Activated T-cell treated with anti-CD3 and anti-CD28 coated beads for 48 hours (primary cell): ENCODE measurements around the gene CTIF.
A peak's percentile ranks its signal among the peaks of the same experiment; 100 is the strongest.
"Not testable (repeated sequence)": the region's sequence is repeated elsewhere in the genome, so short reads cannot be mapped to it uniquely, and the experiment has no call there.

ENCODE experiments used
- DNase-seq: peaks from one replicate; pipeline ENCODE4 v3.0.0-alpha.2; 2020; ENCODE audit warnings: low read depth

The CTIF gene

DNA sequence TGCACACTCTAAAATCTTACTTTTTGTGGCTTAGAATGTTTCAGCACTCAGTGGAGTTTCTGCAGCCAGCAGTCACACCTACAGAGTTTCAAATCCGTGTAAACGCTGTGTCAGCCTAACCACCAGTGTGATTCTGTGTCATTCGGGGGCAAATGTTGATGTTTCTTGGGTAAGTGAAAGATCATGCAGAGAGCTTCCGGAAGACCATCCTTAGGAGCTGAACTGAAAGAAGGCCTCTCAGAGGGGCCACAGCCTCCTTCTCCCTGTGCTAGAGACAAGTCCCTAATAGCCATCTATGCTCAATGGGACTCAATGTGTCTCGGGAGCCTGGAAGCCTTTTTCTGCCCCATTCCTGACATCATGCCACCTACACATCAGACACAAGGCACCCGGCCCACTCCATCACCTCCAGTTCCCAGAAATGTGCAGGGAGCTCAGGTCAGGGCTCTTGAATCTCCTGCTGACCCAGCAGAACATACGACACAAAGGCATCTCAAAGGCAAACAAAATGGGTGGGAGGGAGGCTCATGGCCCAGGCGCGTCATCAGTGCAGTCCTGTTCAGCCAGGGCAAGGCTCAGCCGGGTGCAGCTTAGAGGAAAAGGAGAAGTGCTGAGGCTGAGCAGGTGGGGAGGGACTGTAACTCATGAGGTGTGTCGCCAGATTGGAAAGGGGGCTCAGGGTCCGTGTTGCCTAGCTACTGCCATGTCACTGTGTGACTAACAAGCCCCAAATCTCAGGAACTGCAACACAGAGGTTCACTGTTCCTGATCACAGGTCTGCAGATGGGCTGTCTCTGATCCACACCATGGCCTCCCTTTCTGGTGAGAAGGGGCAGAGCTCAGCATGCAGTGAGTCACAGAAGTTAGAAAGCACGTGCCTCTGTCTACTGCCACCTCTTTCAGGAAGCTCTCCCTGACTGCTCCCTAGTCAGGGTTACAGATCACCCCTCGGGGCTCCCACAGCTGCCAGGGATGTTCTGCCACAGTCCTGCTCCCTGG is 329.9 kb downstream of the CTIF start:
- peak; percentile 40 for DNase-seq

DNA sequence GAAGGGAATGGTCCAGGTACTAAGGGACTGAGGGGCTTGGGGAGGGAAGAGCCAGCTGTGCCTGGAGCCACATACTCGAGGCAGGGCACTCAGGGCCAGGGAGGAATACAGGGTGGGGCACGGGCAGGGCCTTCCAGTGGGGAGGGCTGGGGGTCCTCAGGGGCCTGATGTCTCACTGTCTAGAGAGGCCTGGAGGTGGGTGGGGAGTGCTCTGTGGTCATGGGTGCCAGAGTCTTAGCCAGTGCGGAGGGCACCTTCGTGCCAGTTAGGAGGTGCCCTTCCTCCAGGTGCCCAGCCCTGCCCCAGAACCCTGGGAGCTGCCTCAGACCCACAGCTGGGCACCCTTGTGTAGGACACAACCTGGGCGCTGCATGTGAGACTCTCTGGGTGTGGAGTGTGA is 330.8 kb downstream of the CTIF start:
- DNase-seq = no peak

DNA sequence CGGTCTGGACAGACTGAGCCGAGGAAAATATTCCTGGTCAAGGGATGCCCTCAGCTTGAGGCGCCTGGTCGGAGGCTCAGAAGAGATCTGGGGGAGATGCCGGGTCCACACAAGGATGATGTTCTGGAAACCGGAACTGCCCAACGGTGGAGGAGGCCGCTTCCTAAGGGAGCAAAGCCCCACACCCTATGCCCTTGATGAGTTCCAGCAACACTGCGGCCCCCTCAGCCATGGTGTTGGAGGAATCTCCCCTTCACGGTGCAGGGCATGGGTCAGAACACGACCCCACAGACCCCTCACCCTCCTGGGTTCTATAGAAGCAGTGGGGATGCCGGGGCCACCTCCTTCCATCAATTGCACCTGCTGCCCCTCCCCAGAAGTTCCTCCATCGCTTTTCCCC is 332.1 kb downstream of the CTIF start:
- not testable (repeated sequence) for DNase-seq

DNA sequence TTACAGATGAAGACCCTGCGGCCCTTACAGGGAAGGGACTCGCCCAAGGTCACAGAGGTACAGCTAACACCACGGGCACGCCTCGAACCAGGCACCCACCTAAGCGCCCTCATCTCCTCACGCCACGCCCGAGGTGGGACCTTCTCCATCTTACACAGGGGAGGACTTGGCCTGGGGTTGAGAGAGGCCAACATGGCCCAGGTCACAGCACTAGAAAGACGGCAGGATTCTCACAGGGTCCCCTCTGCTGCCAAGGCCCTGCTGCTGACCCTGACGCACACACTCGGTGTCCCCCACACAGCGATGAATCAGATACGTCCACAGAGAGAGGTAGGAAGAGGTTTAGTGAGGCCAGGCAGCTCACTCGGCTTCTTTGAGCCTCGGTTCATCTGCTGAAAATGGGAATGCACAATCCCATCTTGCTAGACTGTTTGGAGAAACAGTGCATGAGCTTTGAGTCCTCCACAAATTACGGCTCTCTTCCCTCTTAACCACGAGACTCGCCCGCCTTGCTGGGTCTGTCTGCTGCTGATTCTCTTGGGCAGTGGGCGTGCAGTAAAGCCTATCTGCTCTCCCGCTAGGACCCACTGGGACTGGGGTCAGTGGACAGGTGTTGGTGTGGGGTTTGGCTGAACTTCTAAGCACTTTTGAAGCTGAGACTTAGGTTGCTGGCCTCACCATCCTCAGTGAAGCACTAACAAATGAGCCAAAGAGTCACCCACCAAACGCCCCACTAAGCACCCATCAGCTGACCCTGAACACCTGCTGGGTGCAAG is 332.7 kb downstream of the CTIF start:
- no peak for DNase-seq

DNA sequence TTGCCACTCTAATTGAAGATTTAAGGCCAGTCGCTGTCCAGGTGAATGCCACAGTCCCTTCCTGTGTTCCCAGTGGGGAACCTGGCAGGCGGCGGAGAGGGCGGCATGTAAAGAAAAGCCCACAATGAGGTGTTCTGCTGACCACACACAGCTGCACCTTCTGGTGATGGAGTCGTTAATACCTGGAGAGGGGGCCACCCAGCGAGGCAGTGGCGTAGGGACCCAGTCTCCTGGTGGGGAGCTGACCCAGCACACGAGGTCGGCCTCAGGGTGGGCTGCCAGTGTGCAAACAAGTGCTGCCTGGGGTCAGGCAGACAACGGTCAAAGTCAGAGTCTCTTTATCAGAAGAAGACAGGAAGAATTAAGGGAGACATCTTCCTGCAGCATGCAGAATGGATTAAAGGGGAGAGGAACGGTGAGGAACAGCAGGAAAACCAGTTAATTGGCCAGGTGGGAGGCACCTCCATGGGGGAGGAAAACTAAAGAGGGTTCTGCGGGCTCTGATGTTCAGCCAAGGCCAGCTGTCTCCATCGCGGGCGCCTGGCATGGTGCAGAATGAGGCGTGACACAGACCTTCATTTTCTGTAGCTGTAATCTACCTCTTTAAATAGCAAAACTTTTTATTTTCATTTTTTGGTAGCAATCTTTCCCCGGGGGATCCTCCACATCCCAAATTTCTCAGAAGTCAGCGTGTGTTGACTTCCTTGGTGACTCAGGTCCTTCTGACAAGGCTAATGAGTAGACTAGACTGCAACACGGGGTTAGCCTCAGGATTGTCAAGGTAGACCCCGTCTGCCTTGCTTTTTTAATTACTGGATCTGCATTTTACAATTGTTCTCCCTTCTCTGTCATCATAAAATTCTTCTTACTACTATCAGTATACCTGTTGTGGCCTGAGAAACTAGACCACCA is 333.7 kb downstream of the CTIF start:
- DNase-seq = no peak

DNA sequence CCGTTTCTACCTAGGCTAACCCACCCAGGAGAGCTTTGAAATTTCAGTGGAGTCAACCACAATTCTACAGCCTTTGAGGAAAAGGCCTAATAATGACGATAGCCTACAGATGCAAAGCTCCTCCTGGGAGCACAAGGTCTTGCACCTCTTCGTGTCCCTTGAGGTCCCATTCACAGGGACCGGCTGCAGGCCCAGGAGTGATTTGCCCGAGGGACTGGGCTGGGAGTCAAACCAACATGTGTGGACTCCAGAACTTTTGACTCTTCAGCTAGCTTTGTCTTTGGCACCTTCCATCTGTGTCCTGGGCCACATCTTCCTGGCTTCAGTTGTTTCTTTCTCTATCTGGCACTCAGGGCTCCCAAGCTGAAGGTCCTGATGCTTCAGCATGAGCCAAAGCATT is 335.4 kb downstream of the CTIF start:
- no peak for DNase-seq

DNA sequence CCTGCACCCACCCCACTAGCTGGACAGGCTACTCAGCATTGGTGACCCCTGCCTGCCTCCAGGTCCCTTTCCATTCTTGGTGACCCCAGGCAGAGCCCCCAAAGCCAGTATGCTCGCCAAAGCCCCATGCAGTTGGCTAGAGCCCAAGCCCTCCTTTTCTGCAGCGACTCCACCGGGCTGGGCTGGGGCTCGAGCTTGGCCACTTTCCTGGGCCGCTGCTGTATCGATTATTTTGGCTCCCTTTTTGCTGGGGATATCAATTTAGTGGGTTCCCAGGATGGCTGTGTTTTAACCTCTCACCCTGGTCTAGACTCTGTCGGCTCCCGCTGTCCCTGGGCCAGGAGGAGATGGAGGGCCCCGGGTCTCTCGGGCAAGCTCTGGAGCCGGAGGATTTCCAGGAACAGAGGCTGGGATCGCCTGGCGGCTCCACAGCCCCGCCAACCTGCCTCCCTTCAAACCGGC is 335.9 kb downstream of the CTIF start:
- DNase-seq = no peak

DNA sequence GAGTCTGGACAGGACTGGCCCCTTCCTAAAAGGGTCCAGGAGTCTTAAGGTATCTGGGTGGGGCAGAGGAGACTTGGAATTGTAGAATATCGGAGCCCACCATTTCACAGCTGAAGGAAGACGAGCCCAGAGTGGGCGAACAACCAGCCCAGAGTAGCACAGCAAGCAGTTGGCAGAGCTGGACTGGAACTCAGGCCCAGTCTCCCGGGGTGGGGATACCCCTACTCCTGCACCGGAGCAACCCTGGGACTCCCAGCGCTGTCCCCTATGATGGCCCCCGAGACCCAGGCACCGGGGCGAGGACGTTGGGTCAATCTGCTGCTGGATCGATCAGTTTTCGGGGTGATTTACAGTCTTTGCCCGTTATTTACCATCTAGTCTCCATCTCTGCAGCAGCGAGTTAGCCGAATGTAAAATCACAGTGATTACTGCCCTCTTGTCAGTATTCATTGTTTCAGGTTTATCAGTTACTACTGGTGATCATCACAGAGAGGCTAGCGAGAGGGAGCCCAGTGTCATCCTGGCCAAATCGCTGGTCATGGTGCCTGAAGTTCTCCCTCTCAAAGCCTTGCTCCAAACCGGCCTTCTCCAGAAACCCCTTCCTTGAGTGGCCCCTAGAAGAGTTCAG is 336.6 kb downstream of the CTIF start:
- DNase-seq = no peak

DNA sequence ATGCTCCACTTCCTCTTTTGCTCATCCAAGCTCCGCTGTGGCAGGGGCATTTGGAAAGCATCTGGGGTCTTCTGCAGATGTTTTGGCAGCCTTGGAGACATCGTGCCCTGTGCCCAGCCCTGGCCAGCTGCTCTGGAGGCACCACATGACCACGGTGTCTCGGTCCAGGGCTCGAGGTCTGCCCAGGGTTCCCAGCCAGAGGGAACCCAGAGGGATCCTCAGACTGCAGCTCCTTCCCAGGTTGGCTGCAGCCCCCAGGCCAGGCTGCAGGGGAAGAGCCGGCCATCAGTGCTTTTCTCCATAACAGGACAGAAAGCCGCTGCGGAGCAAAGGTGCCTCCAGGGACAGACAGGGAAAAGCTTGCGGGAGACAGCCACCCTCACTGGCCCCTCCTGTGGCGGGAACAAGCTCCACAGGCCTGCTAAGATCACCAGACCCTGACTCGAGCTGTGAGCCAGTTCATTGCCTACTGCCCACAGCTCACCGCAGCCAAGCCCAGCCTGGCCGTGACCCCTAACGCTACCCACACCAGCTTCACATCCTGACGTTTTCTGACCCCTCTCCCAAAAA is 337.2 kb downstream of the CTIF start:
- no peak for DNase-seq

DNA sequence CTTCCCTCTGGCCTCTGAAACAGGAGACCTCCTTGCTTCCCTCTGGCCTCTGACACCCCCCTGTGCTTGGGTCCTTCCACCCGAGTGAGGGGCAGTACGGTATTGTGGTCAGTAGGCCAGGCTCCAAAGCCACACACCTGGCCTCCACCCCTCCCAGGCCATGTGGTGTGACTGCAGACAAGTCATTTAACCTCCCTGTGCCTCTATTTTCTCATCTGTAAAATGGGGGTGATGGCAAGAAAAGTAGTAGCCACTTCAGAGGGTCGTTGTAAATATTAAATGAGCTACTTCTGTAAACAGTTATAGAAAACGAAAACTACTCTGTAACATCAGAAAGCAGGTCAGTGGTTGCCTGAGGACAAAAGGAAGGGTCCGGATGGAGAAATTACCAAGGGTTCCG is 337.8 kb downstream of the CTIF start:
- no peak for DNase-seq

DNA sequence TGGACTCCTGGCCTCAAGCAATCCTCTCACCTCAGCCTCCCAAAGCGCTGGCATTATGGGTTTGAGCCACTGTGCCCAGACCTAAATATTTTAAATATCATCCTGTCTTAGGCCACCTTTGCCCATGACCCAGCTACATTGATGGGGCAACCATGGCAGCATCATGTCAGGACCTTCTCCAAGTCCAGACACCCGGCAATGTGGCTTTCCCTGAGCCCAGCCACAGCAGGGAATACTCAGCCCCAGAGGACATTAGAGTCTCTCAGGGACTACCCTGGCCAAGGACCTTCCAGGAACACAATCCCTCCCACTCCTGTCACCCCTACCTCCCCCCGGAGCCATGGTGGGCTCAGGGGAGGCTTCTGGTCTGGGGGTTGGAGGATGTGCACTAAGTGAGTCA is 339.1 kb downstream of the CTIF start:
- no peak for DNase-seq

DNA sequence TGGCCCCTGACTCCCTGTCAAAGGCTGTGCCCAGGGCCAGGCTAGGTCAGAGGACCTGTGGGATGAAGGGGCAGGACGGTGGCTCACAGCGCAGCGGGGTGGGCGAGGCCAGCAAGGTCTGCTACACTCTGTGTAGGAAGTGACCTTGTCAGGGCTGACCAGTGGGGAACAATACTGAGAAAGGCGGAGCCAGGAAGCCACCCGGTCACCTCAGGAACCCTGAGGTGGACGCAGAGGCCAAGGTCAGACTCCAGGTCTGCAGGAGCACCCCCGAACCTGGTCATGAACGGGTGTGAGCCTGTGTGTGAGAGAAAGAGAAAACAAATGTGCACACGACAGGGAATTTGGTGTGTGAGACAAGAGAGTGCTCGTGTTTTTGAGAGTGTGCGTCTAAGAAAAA is 339.6 kb downstream of the CTIF start:
- no peak for DNase-seq

DNA sequence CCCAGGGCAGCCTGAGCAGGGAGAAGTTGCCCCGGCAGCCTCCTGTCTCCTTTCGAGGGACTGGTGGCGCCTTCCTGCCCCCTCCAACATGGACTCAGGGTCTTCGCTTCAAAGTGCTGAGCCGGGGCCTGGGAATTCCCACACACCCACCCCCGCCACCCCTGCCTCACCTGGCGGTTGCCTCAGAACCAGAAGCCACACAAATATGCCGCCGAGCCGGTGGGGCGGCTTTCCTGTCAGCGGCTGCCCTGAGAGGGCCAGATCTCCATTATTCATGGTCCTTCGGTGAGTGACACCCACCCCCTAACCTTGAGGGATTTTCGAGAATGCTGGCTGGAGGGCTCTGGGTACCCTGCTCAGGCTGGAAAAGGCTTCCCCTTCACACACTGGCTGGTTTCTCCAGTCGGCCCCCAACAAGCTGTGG is 340.2 kb downstream of the CTIF start:
- DNase-seq = no peak

DNA sequence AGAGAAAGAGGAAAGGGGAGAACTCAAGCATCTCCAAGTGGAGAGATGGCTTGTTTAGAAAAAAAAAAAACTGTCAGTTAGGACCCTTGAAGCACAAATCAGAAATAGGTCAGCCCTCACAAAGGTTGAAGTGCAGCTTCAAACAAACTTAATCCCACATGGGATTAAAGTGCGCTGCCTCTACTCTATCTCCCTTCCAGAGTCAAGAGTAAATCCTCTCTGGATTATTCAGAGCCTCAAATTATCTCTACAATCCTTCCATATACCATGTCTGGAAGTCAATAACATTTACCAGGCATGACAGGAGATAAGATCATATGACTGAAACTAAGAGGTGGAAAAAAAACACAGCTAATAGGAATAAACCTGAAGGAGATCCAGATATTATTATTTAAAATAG is 342.1 kb downstream of the CTIF start:
- no peak for DNase-seq

DNA sequence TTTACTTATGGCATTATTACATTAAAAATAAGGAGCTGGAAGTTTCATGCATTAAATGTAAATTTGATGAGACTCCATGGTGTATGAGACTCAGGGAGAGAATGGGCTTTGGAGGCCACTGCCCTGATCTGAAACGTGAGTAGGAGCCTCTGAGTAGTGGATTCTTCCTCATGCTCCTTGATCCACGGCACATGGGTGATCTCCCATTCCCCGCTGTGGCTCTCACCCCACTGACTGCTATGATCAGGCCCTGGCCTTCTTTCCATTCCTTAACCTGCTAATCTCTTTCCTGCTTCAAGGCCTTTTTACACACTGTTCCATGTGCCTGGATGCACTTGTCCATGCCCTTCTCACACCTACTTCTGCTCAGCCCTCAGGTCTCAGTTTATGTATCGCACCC is 343.5 kb downstream of the CTIF start:
- no peak for DNase-seq

DNA sequence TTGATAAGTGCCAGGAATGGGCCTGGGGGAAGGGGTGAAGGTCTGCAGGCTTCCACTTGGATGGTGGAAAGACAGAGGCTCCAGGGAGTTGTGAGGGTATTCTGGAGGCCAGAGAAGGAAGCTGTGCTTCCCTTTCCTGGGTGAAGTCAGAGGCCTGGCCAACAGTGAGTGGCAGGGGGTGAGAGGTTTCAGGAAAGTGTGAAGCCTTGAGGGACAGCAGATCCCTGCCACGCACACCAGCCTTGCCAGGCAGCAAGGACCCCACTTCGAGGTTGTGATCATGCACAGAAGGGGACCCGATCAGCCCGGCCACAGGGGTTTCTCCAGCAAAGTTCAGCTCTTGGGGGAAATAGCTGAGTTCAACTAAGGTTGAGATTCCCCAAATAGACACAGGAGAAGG is 345.5 kb downstream of the CTIF start:
- no peak for DNase-seq

DNA sequence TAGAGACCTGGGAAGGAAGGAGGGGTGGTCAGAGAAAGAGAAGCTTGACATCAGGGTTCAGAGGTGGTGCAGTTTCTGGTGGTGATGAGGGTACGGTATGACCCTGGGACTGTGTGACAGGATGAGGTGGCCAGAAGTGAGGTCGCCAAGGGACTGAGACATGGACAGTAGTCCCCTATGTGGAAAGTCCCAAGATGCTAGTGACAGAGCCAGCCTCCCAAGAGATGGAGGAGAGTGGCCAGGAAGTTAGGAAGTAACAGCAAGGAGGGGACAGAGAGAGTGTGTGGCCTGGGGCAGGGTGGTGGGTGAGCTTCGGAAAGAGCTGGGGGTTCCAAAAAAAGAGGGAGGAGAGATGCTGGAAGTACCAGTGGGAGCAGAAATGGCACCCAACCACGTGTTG is 345.9 kb downstream of the CTIF start:
- no peak for DNase-seq

DNA sequence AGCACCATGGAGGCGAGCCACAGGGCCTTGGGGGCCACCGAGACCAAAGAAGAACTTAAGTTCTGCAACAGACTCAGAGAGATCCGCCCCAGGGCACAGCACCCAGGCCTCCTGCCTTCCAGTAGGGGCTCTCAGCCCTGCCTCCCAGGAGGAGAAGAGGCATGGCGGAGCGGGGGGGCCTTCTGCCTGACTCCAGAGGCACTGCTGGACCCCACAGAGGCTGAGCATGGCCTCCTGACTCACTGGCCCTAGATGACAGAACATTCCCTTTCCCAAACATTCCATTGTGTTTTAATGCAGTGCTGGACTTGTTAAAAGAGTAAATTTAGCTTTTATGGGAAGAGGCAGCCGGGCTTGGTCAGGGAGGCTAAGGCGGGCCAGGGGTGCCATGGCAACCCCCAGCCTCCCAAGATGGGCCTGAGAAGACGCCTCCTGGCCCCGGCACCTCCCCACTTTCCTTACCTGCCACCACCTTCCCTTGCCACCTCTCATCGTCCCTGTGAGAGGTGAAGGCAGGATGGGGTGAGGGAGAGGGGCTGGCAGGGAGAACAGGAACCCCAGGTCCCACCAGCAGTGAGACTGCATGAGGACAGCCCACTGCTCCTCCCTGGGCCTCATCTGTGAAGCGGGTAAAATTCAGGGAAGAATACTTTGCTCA is 346.6 kb downstream of the CTIF start:
- DNase-seq = no peak

DNA sequence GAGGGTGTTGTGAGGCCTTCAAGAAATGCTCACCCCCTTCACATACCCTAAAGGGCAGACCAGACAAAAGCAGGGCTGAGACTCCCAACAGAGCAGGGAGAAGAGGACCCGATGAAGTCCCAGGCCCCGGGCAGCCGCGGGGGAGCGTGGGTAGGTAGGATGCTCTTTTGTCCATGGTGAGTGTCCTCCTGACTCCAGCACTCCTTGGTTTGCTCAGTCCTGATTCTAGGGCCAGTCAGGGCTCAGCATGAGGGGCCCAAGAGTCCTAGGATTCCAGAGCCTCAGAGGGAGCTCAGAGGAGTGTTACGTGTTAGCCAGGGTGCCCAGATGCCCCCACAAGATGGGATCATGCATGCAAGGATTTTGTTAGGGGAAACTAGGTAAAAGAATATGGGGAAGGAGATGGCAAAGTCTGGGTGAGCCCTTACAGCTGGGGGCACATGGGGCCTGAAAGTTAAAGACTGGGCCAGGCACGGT is 347.1 kb downstream of the CTIF start:
- no peak for DNase-seq

DNA sequence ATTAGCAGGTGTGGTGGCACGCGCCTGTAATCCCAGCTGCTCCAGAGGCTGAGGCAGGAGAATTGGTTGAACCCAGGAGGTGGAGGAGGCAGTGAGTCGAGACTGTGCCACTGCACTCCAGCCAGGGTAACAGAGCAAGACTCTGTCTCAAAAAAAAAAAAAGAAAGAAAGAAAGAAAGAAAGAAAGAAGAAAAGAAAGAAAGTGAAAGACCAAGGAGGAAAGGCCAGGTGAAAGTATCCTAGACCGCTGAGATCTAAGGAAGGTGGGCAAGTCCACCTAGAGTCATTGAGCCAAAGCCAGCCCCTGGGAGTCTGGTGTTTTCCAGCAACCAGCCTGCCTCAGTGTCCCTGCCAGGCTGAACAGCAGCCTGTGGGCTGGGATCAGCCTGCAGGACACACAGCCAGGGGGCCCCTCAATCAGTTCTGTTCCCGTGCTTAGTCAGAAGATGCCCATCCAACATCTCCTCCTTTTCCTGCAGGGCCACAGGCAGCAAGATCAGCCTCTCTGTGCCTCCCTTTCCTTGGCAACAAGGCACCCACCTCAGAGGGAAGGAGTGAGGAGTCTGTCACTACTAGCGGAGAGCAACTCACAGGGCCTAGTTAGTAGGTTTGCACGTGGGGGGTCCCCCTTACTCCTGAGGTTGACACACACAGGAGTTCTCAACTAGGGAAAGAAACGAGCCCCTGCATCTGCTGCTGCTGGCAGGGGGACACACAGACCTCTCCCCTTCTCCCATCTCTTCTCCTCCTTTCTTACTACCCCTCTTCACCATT is 347.9 kb downstream of the CTIF start:
- no peak for DNase-seq
